ENCODE measurements around the gene PHF21A. TPM values are rescaled to one million over a fixed set of nuclear protein-coding genes. Genes with fewer than 3 reads are reported as not detected.

The PHF21A gene
- total RNA-seq, 2 donors from 2014 or later: 47.2 to 53.9 TPM

DNA sequence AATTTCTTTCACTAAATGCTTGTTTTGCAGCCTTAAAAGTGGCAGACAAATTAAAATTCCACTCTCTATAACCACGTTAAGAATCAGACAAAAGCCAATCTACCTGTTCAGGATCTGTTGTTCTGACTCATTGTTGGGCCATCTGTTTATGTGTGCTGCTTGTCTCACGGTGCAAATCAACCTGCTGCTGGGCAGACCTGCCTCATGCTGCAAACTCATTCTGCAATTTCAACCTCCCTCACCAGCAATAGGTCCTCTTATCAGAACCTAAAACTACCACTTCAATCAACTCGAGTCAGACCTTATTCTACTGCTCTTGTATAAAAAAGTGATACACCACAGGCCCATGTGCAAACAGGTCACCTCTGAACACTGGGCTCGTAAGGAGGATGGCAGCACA, 123.7 kb downstream of the PHF21A start:
- Mint-ChIP-seq H3K36me3 (ENCODE audit: low read depth) (no peaks in the 10 kb centered on the region), H3K4me3 (no peak overlapping the region), H3K27ac (peak overlapping the region; percentile 46), H3K9me3 (no peaks in the 10 kb centered on the region), H3K27me3 (ENCODE audit: insufficient read depth) (no peaks in the 10 kb centered on the region), H3K4me1 (peaks cover 36% of the 10 kb centered on the region)
- Histone ChIP-seq H3K9ac (ENCODE audit: extremely low read depth, low read length, poor library complexity, severe bottlenecking) (no peak overlapping the region), H3K27me3 (ENCODE audit: control insufficient read depth, insufficient read depth, low read length, poor library complexity, severe bottlenecking) (no peaks in the 10 kb centered on the region), H3K4me3 (ENCODE audit: low read length) (no peak overlapping the region), H3K27ac (ENCODE audit: low read depth, low read length) (no peak overlapping the region), H3K36me3 (ENCODE audit: control insufficient read depth, insufficient read depth, low read length) (no peaks in the 10 kb centered on the region), H3K4me1 (ENCODE audit: control insufficient read depth, insufficient read depth, low read length) (peaks cover 8% of the 10 kb centered on the region), H3K9me3 (ENCODE audit: control insufficient read depth, low read length) (no peaks in the 10 kb centered on the region)
- 58 to 67% methylated on average over 2 to 4 of the region's 4 CpGs for WGBS, 2 experiments (ENCODE audit: insufficient coverage in 1 of 2, insufficient read length in 1 of 2)
- peak; percentile 53 for DNase-seq
- no peak for TF ChIP-seq CTCF (conservative IDR thresholded peaks at IDR 0.05)

GRCh38 chr11:45995342-45995734, 125.9 kb downstream of the PHF21A start:
- peaks cover 28% of the 10 kb centered on the region for H3K4me1 Mint-ChIP-seq
- peak overlapping the region; percentile 5 for H3K27ac Mint-ChIP-seq

GRCh38 chr11:45994371-45995341, 126.6 kb downstream of the PHF21A start:
- Histone ChIP-seq H3K27me3 (ENCODE audit: control insufficient read depth, insufficient read depth, low read length, poor library complexity, severe bottlenecking) (no peaks in the 10 kb centered on the region), H3K9me3 (ENCODE audit: control insufficient read depth, low read length) (no peaks in the 10 kb centered on the region), H3K4me1 (ENCODE audit: control insufficient read depth, insufficient read depth, low read length) (peaks cover 3% of the 10 kb centered on the region), H3K36me3 (ENCODE audit: control insufficient read depth, insufficient read depth, low read length) (no peaks in the 10 kb centered on the region), H3K27ac (ENCODE audit: low read depth, low read length) (no peak overlapping the region), H3K9ac (ENCODE audit: extremely low read depth, low read length, poor library complexity, severe bottlenecking) (no peak overlapping the region), H3K4me3 (ENCODE audit: low read length) (no peak overlapping the region)
- Mint-ChIP-seq H3K27me3 (ENCODE audit: insufficient read depth) (no peaks in the 10 kb centered on the region), H3K36me3 (ENCODE audit: low read depth) (no peaks in the 10 kb centered on the region), H3K27ac (peak overlapping the region; percentile 74), H3K4me1 (peaks cover 28% of the 10 kb centered on the region), H3K4me3 (no peak overlapping the region), H3K9me3 (no peaks in the 10 kb centered on the region)
- peak; percentile 84 for DNase-seq
- WGBS, 2 experiments (ENCODE audit: insufficient coverage in 1 of 2, insufficient read length in 1 of 2): 67 to 76% methylated on average over 6 to 10 of the region's 10 CpGs
- TF ChIP-seq CTCF (conservative IDR thresholded peaks at IDR 0.05): no peak

More at GRCh38 chr11:45995342-45995734, 125.9 kb downstream of the PHF21A start:
- Mint-ChIP-seq H3K4me3 (no peak overlapping the region), H3K9me3 (no peaks in the 10 kb centered on the region), H3K36me3 (ENCODE audit: low read depth) (no peaks in the 10 kb centered on the region), H3K27me3 (ENCODE audit: insufficient read depth) (no peaks in the 10 kb centered on the region)
- Histone ChIP-seq H3K9me3 (ENCODE audit: control insufficient read depth, low read length) (no peaks in the 10 kb centered on the region), H3K4me3 (ENCODE audit: low read length) (no peak overlapping the region), H3K36me3 (ENCODE audit: control insufficient read depth, insufficient read depth, low read length) (no peaks in the 10 kb centered on the region), H3K4me1 (ENCODE audit: control insufficient read depth, insufficient read depth, low read length) (peaks cover 3% of the 10 kb centered on the region), H3K9ac (ENCODE audit: extremely low read depth, low read length, poor library complexity, severe bottlenecking) (no peak overlapping the region), H3K27me3 (ENCODE audit: control insufficient read depth, insufficient read depth, low read length, poor library complexity, severe bottlenecking) (no peaks in the 10 kb centered on the region), H3K27ac (ENCODE audit: low read depth, low read length) (no peak overlapping the region)
- no peak for DNase-seq
- WGBS, 2 experiments (ENCODE audit: insufficient coverage in 1 of 2, insufficient read length in 1 of 2): 60% methylated on average over 1 of the region's 1 CpG; no CpG with 5 or more reads in 1 of the 2 experiments
- TF ChIP-seq CTCF (conservative IDR thresholded peaks at IDR 0.05): no peak
